Stimulated activated CD4-positive, alpha-beta T cell treated with anti-CD3 and anti-CD28 coated beads, Interleukin-4, amount 100 ng/mL, for 1 hour (primary cell): Measurements from ENCODE around the gene PAF1.
A peak's percentile ranks its signal among the peaks of the same experiment; 100 is the strongest.
"Not testable (repeated sequence)": the region's sequence is repeated elsewhere in the genome, so short reads cannot be mapped to it uniquely, and the experiment has no call there.

ENCODE experiments used
- DNase-seq: peaks from one replicate; pipeline ENCODE4 v3.0.0-alpha.2; 2020

Gene PAF1

GRCh38 chr19:39349326-39349725 lies 41.6 kb downstream of the PAF1 start:
- DNase-seq: no peak

- DNase-seq: no peak
Observed at GRCh38 chr19:39347332-39348164, 43.4 kb downstream of the PAF1 start.

GRCh38 chr19:39345956-39346355 lies 45.0 kb downstream of the PAF1 start:
- DNase-seq: no peak

GRCh38 chr19:39342647-39343305 lies 48.1 kb downstream of the PAF1 start:
- DNase-seq: no peak

- DNase-seq: peak; percentile 99
Observed at GRCh38 chr19:39341719-39342604, 48.9 kb downstream of the PAF1 start, which contains the start of gene SAMD4B. TSS of gene SAMD4B (plus strand) at chr19:39342421. CDS start at chr19:39356894, 14,473 bp downstream.

- peak; percentile 20 for DNase-seq
Observed at GRCh38 chr19:39341129-39341718, 49.7 kb downstream of the PAF1 start.

- DNase-seq: not testable (repeated sequence)
Observed at GRCh38 chr19:39340156-39340555, 50.8 kb downstream of the PAF1 start.

- DNase-seq: no peak
Observed at GRCh38 chr19:39339674-39340073, 51.2 kb downstream of the PAF1 start.

- DNase-seq: no peak
Observed at GRCh38 chr19:39336483-39336882, 54.4 kb downstream of the PAF1 start.
